HuH-7 (cell line): Measurements from ENCODE around the gene MS4A15.
"Not testable (repeated sequence)": the region's sequence is repeated elsewhere in the genome, so short reads cannot be mapped to it uniquely, and the experiment has no call there.

Experiments
- DNase-seq: peaks from one replicate; pipeline ENCODE4 v3.0.0; 2011; ENCODE audit warnings: low spot score

The MS4A15 gene

DNA sequence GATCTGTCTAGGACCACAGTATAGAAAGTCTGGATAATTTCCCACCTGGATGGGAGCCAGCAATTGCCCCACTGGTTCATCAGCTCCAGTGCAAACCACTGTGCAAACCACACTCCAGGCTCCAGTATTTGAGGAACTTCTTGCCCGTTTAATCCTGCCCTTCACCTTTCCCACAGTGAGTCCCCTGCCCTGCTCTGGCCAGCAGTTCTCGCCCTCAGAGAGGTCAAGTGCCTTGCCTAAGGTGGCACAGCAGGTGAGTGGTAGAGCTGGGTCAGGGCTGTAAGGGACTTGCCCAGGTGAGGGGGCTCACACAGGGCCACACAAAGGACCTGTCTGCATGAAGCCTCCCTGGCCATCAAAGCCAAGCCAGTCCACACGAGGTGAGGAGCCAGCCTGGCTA is 52.6 kb downstream of the MS4A15 start:
- no peak for DNase-seq

GRCh38 chr11:60809691-60810090 is 53.0 kb downstream of the MS4A15 start:
- no peak for DNase-seq

DNA sequence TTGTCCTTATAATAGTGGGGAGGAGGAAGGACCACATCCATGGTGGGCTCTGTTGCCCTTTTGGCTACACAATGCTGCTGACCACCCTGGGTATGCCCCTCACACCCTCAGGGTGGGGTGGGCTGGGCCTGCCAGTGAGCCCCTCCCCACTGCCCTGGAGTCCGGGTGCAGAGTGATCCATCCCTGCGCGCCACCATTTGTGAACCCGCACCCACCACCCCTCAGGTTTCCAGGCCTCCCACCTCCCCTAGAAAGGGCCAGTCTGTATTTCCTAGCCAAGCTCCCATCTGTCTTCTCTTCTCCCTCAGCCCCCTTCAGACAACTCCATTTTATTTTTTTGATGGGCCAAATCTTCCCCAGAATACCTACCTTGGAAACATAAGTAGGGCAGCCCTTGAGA is 53.5 kb downstream of the MS4A15 start:
- DNase-seq: no peak

DNA sequence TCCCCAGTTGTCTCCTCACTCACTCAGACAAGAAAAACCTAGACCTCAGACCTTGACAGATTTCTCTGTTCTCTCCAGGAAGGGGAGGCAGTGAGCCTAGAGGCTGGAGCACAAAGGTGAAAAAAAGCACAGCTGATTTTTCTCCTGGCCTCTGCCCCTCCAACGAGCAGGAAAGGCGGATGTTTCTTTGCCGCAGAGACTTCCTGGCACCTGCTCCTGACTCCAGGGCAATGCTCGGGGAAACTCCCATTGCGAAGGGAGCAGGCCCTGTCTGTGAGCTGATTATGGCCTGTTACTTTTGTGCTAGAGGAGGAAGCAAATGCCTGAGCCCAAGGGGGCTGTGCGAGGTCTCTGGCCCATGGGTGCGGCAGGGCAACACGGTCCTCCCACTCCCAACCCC is 53.9 kb downstream of the MS4A15 start:
- no peak for DNase-seq

- DNase-seq: no peak
These were observed 56.7 kb downstream of the MS4A15 start for GRCh38 chr11:60813324-60813723.

DNA sequence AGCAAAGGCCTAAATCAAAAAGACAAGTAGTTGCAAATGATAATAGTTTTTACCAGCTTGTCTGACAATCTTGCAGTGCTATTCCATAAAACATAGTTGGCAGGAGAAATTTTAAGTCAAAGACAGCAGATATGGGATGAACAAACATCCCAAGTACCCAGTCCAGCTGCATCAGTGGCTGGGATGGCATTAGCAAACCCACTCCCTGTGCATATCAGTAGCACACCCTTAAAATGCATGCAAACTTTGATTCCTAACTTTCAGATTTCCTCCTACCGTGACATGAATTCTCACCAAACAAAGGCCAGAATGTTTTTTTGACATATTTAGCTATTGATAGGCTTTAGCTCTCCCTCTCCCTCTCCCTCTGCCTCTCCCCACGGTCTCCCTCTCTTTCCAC is 57.4 kb downstream of the MS4A15 start:
- DNase-seq: no peak

- DNase-seq: no peak
These were observed 60.0 kb downstream of the MS4A15 start for GRCh38 chr11:60816590-60817157.

GRCh38 chr11:60818057-60818456 is 61.4 kb downstream of the MS4A15 start:
- no peak for DNase-seq

- DNase-seq: no peak
These were observed 65.3 kb downstream of the MS4A15 start for GRCh38 chr11:60821827-60822599.

- not testable (repeated sequence) for DNase-seq
These were observed 67.2 kb downstream of the MS4A15 start for GRCh38 chr11:60823745-60824306.

- no peak for DNase-seq
These were observed 68.5 kb downstream of the MS4A15 start for GRCh38 chr11:60825118-60825517.

- DNase-seq: no peak
These were observed 69.1 kb downstream of the MS4A15 start for GRCh38 chr11:60825790-60826189.
